Astrocyte (in vitro differentiated cells and primary cell): ENCODE data around the gene GPR12. TPM values are rescaled to one million over a fixed set of nuclear protein-coding genes. Genes with fewer than 3 reads are reported as not detected.

ENCODE experiments used
- DNase-seq: peaks from one replicate; pipeline ENCODE4 v3.0.0-alpha.2; 2010; ENCODE audit warnings: low read depth
- FAIRE-seq: peaks from 2 replicates; lab custom pipeline; 2011; peaks lifted over from hg19 to GRCh38; lab: Jason Lieb, UNC
- H2AFZ ChIP-seq: 2 replicates; pipeline ENCODE4 v1.6.0; 2012; ENCODE audit warnings: low read depth, low read length, inconsistent platforms
- H3K27ac ChIP-seq: 2 replicates; pipeline ENCODE4 v1.5.1; 2011; ENCODE audit warnings: low read depth, low read length, inconsistent platforms
- H3K27me3 ChIP-seq: 2 replicates; pipeline ENCODE4 v1.6.0; 2011; ENCODE audit warnings: low read length, inconsistent platforms; ENCODE audit not compliant: insufficient read depth
- H3K36me3 ChIP-seq: 2 replicates; pipeline ENCODE4 v1.5.1; 2011; ENCODE audit warnings: low read length, inconsistent platforms; ENCODE audit not compliant: insufficient read depth
- H3K4me1 ChIP-seq: 2 replicates; pipeline ENCODE4 v1.5.1; 2011; ENCODE audit warnings: low read length, inconsistent platforms; ENCODE audit not compliant: insufficient read depth
- H3K4me2 ChIP-seq: 2 replicates; pipeline ENCODE4 v1.6.0; 2012; ENCODE audit warnings: low read length, inconsistent platforms
- H3K4me3 ChIP-seq: 2 replicates; pipeline ENCODE4 v1.5.1; 2011; ENCODE audit warnings: low read depth, mild to moderate bottlenecking, low read length, inconsistent platforms; ENCODE audit not compliant: insufficient read depth
- H3K79me2 ChIP-seq: 2 replicates; pipeline ENCODE4 v1.6.0; 2012; ENCODE audit warnings: mild to moderate bottlenecking, low read length, inconsistent platforms; ENCODE audit not compliant: insufficient read depth
- H3K9ac ChIP-seq: 2 replicates; pipeline ENCODE4 v1.6.0; 2012; ENCODE audit warnings: mild to moderate bottlenecking, low read length, inconsistent platforms
- H3K9me3 ChIP-seq: 2 replicates; pipeline ENCODE4 v1.5.1; 2012; ENCODE audit warnings: low read depth, mild to moderate bottlenecking, low read length, inconsistent platforms; ENCODE audit not compliant: insufficient read depth
- H4K20me1 ChIP-seq: 2 replicates; pipeline ENCODE4 v1.6.0; 2012; ENCODE audit warnings: low read length, inconsistent platforms; ENCODE audit not compliant: insufficient read depth
- H3K27ac Mint-ChIP-seq: one replicate; pipeline ENCODE4 v1.8.0; 2021; ENCODE audit warnings: mild to moderate bottlenecking, mixed read lengths; ENCODE audit not compliant: unreplicated experiment
- H3K27me3 Mint-ChIP-seq: one replicate; pipeline ENCODE4 v1.8.0; 2021; ENCODE audit warnings: low read depth, mixed read lengths; ENCODE audit not compliant: unreplicated experiment
- H3K36me3 Mint-ChIP-seq: one replicate; pipeline ENCODE4 v1.8.0; 2021; ENCODE audit warnings: low read depth, mixed read lengths; ENCODE audit not compliant: unreplicated experiment
- H3K4me1 Mint-ChIP-seq: one replicate; pipeline ENCODE4 v1.8.0; 2021; ENCODE audit warnings: low read depth, mixed read lengths; ENCODE audit not compliant: unreplicated experiment
- H3K4me3 Mint-ChIP-seq: one replicate; pipeline ENCODE4 v1.8.0; 2021; ENCODE audit warnings: mild to moderate bottlenecking, moderate library complexity, mixed read lengths; ENCODE audit not compliant: unreplicated experiment
- H3K9me3 Mint-ChIP-seq: one replicate; pipeline ENCODE4 v1.8.0; 2021; ENCODE audit warnings: mild to moderate bottlenecking, mixed read lengths; ENCODE audit not compliant: unreplicated experiment
- CTCF ChIP-seq: IDR thresholded peaks from 2 replicates; pipeline ENCODE4 v1.5.1; 2011; ENCODE audit warnings: low read depth, mild to moderate bottlenecking, inconsistent platforms, low read length, moderate library complexity; ENCODE audit not compliant: insufficient read depth
- EZH2 ChIP-seq: IDR thresholded peaks from 2 replicates; pipeline ENCODE4 v1.6.1; 2012; ENCODE audit warnings: mild to moderate bottlenecking, low read length, inconsistent platforms; ENCODE audit not compliant: insufficient read depth
- total RNA-seq: library from RNA; stranded (reverse); gene quantifications from 2 replicates; pipeline ENCODE4 v1.2.1, GENCODE V29; 2021

The GPR12 gene
- total RNA-seq, 1 donor from 2014 or later = not detected

- Mint-ChIP-seq H3K4me3 (no peak overlapping the region), H3K9me3 (no peaks in the 10 kb centered on the region), H3K4me1 (no peaks in the 10 kb centered on the region), H3K27me3 (peaks cover 6% of the 10 kb centered on the region), H3K27ac (no peak overlapping the region), H3K36me3 (no peaks in the 10 kb centered on the region)
- Histone ChIP-seq H3K27ac (no peak overlapping the region), H3K79me2 (no peaks in the 10 kb centered on the region), H3K9ac (no peak overlapping the region), H3K4me2 (no peak overlapping the region), H2AFZ (no peak overlapping the region), H3K9me3 (peaks cover 3% of the 10 kb centered on the region), H3K4me1 (no peaks in the 10 kb centered on the region), H3K27me3 (no peaks in the 10 kb centered on the region), H4K20me1 (no peaks in the 10 kb centered on the region), H3K36me3 (no peaks in the 10 kb centered on the region), H3K4me3 (no peak overlapping the region)
- no peak for FAIRE-seq
- TF ChIP-seq EZH2 (no peak), CTCF (no peak)
- no peak for DNase-seq
These were observed 43.6 kb downstream of the GPR12 start for GRCh38 chr13:26716984-26717383.

GRCh38 chr13:26713341-26713740, 47.2 kb downstream of the GPR12 start:
- H2AFZ ChIP-seq = no peak overlapping the region
- no peaks in the 10 kb centered on the region for H3K27me3 ChIP-seq
- no peaks in the 10 kb centered on the region for H3K9me3 Mint-ChIP-seq
- H3K4me3 ChIP-seq = no peak overlapping the region
- no peaks in the 10 kb centered on the region for H3K4me1 ChIP-seq
- peaks cover 9% of the 10 kb centered on the region for H3K27me3 Mint-ChIP-seq
- no peaks in the 10 kb centered on the region for H3K36me3 ChIP-seq
- no peaks in the 10 kb centered on the region for H3K36me3 Mint-ChIP-seq
- no peaks in the 10 kb centered on the region for H3K9me3 ChIP-seq
- TF ChIP-seq EZH2 (no peak), CTCF (no peak)
- H3K4me1 Mint-ChIP-seq = no peaks in the 10 kb centered on the region
- no peak overlapping the region for H3K4me2 ChIP-seq
- FAIRE-seq = no peak
- no peak overlapping the region for H3K9ac ChIP-seq
- H3K4me3 Mint-ChIP-seq = no peak overlapping the region
- H3K79me2 ChIP-seq = no peaks in the 10 kb centered on the region
- no peak for DNase-seq
- H3K27ac ChIP-seq = no peak overlapping the region
- H3K27ac Mint-ChIP-seq = no peak overlapping the region
- H4K20me1 ChIP-seq = no peaks in the 10 kb centered on the region

GRCh38 chr13:26711211-26711610, 49.4 kb downstream of the GPR12 start:
- H3K79me2 ChIP-seq = no peaks in the 10 kb centered on the region
- no peaks in the 10 kb centered on the region for H4K20me1 ChIP-seq
- no peak for DNase-seq
- H3K9me3 Mint-ChIP-seq = no peaks in the 10 kb centered on the region
- H3K9ac ChIP-seq = no peak overlapping the region
- peaks cover 9% of the 10 kb centered on the region for H3K27me3 Mint-ChIP-seq
- no peak overlapping the region for H3K4me3 ChIP-seq
- no peak overlapping the region for H3K27ac ChIP-seq
- H3K27me3 ChIP-seq = no peaks in the 10 kb centered on the region
- no peak overlapping the region for H3K27ac Mint-ChIP-seq
- no peaks in the 10 kb centered on the region for H3K4me1 ChIP-seq
- TF ChIP-seq EZH2 (no peak), CTCF (no peak)
- no peak overlapping the region for H3K4me3 Mint-ChIP-seq
- no peaks in the 10 kb centered on the region for H3K36me3 ChIP-seq
- no peak overlapping the region for H2AFZ ChIP-seq
- H3K9me3 ChIP-seq = no peaks in the 10 kb centered on the region
- no peaks in the 10 kb centered on the region for H3K4me1 Mint-ChIP-seq
- H3K36me3 Mint-ChIP-seq = no peaks in the 10 kb centered on the region
- no peak for FAIRE-seq
- H3K4me2 ChIP-seq = no peak overlapping the region
